ENCODE results near the gene WDR18. TPM values are rescaled to one million over a fixed set of nuclear protein-coding genes. Genes with fewer than 3 reads are reported as not detected.

WDR18 gene
- total RNA-seq, 2 donors from 2014 or later: 18.2 to 42.8 TPM

DNA sequence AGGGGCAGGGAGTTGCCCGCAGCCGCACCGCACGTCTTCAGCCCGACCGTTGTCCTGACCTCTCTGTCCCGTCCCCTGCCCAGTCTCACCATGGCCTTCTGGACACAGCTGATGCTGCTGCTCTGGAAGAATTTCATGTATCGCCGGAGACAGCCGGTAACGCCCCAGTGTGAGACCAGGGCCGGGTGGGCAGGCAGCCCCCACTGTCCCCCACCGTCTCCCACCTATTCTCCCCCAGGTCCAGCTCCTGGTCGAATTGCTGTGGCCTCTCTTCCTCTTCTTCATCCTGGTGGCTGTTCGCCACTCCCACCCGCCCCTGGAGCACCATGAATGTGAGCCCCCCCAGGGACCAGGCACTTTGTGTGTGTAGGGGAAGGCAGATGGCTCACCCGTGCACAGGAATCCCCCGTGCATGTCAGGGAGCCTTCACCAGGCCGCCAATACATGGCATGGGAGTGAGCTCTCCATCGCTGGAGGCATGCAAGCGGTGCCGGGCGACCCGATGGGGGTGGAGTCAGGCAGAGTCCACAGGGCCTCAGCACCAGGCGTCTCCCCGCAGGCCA lies 57.2 kb downstream of the WDR18 start:
- no peaks in the 10 kb centered on the region for H3K27me3 Mint-ChIP-seq
- peak overlapping the region; percentile 97 for H3K4me3 Mint-ChIP-seq
- H3K36me3 Mint-ChIP-seq (ENCODE audit: low read depth): peaks cover 2% of the 10 kb centered on the region
- H3K27ac Mint-ChIP-seq: peak overlapping the region; percentile 97
- peaks cover 31% of the 10 kb centered on the region for H3K4me1 Mint-ChIP-seq
- no peak for ATAC-seq
- no peaks in the 10 kb centered on the region for H3K9me3 ChIP-seq (ENCODE audit: control insufficient read depth, low read length, poor library complexity, severe bottlenecking)
- DNase-seq: peak in 1 of 3 donors; percentile 8

DNA sequence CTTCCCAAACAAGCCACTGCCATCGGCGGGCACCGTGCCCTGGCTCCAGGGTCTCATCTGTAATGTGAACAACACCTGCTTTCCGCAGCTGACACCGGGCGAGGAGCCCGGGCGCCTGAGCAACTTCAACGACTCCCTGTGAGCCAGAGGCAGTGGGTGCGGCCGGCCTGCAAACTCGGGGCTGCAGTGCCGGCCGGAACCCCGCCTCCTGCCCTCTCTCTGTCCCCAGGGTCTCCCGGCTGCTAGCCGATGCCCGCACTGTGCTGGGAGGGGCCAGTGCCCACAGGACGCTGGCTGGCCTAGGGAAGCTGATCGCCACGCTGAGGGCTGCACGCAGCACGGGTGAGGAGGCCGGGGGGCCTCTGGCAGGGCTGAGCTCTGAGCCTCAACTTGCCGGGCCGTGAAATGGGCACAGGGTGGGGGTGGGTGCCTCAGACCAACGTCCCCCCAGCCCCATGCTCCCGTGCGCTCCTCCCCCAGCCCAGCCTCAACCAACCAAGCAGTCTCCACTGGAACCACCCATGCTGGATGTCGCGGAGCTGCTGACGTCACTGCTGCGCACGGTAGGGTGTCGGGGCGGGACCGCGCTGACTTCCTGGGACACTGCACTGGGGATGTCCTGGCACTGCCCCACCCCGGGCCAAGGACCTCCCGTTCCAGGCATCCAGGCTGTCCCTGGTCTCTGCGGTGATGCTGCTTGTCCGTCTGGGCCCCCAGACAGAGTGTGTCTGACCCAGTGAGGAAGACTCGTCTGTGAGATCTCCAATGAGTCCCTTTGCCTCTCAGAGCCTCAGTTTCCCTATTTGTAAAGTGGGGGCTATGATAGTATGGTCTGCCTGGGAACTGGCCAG lies 57.9 kb downstream of the WDR18 start:
- Mint-ChIP-seq H3K27ac (peak overlapping the region; percentile 97), H3K4me1 (peaks cover 28% of the 10 kb centered on the region), H3K27me3 (no peaks in the 10 kb centered on the region), H3K4me3 (peak overlapping the region; percentile 97), H3K36me3 (ENCODE audit: low read depth) (no peaks in the 10 kb centered on the region)
- ATAC-seq (no peak), DNase-seq (no peak)
- no peaks in the 10 kb centered on the region for H3K9me3 ChIP-seq (ENCODE audit: control insufficient read depth, low read length, poor library complexity, severe bottlenecking)

DNA sequence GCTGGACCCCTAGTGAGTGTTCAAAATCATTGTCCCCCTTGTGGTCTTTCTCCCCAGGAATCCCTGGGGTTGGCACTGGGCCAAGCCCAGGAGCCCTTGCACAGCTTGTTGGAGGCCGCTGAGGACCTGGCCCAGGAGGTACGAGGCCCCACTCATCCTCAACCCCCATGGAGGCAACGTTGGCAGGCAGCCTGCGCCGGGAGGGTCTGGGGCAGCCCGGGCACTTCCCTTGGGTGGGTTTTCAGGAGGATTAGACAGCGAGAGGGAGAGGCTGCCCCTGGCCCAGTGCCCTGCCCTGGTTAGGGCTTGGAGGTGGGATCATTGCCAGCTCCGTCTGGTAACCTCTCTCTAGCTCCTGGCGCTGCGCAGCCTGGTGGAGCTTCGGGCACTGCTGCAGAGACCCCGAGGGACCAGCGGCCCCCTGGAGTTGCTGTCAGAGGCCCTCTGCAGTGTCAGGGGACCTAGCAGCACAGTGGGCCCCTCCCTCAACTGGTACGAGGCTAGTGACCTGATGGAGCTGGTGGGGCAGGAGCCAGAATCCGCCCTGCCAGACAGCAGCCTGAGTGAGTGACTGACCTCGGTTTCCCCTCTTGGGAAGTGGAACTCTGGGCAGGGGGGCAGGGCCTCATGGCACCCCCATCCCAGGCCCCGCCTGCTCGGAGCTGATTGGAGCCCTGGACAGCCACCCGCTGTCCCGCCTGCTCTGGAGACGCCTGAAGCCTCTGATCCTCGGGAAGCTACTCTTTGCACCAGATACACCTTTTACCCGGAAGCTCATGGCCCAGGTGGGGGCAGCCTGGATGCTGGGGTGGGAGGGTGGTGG lies 58.8 kb downstream of the WDR18 start:
- no peaks in the 10 kb centered on the region for H3K9me3 ChIP-seq (ENCODE audit: control insufficient read depth, low read length, poor library complexity, severe bottlenecking)
- H3K4me1 Mint-ChIP-seq: peaks cover 23% of the 10 kb centered on the region
- no peak for DNase-seq
- H3K4me3 Mint-ChIP-seq: peak overlapping the region; percentile 65
- no peaks in the 10 kb centered on the region for H3K36me3 Mint-ChIP-seq (ENCODE audit: low read depth)
- H3K27ac Mint-ChIP-seq: peak overlapping the region; percentile 19
- no peaks in the 10 kb centered on the region for H3K27me3 Mint-ChIP-seq
- ATAC-seq: no peak

Other genes with a start within 250 kb of the WDR18 start
- not detected for gene MISP, start 233.2 kb upstream of the WDR18 start, total RNA-seq
- gene PTBP1, start 186.9 kb upstream of the WDR18 start, total RNA-seq: 100 to 1,000 TPM; 334 to 341 TPM
- not detected for gene PLPPR3, start 162.4 kb upstream of the WDR18 start, total RNA-seq
- 1 to 10 TPM in 1 of 2 donors, under 1 TPM in 1; 0.90 to 1.2 TPM for gene AZU1, start 156.5 kb upstream of the WDR18 start, total RNA-seq
- gene PRTN3, start 143.3 kb upstream of the WDR18 start, total RNA-seq: not detected
- not detected for gene ELANE, start 132.0 kb upstream of the WDR18 start, total RNA-seq
- gene CFD, start 124.7 kb upstream of the WDR18 start, total RNA-seq: 1 to 10 TPM; 1.9 to 5.3 TPM
- gene MED16, start 91.2 kb upstream of the WDR18 start, total RNA-seq: 10 to 100 TPM; 59.6 to 71.3 TPM
- not detected for gene RNU6-9, start 90.9 kb upstream of the WDR18 start, total RNA-seq
- gene R3HDM4, start 71.1 kb upstream of the WDR18 start, total RNA-seq: 100 to 1,000 TPM; 233 to 243 TPM
- under 1 TPM; 0.94 to 0.99 TPM for gene KISS1R, start 67.0 kb upstream of the WDR18 start, total RNA-seq
- gene ARID3A, start 58.3 kb upstream of the WDR18 start, total RNA-seq: 10 to 100 TPM in 1 of 2 donors, 1 to 10 TPM in 1; 8.1 to 11.8 TPM
- 1 to 10 TPM in 1 of 2 donors, not detected in 1; 1.8 TPM for gene GRIN3B, start 16.1 kb downstream of the WDR18 start, total RNA-seq
- 100 to 1,000 TPM; 270 to 318 TPM for gene TMEM259, start 36.8 kb downstream of the WDR18 start, total RNA-seq
- not detected for gene RNU6-2, start 37.2 kb downstream of the WDR18 start, total RNA-seq
- gene CNN2, start 42.3 kb downstream of the WDR18 start, total RNA-seq: 100 to 1,000 TPM; 263 to 301 TPM
- 100 to 1,000 TPM; 107 to 112 TPM for gene ABCA7, start 55.8 kb downstream of the WDR18 start, total RNA-seq
- 100 to 1,000 TPM; 603 to 646 TPM for gene ARHGAP45, start 82.8 kb downstream of the WDR18 start, total RNA-seq
- 10 to 100 TPM; 63.8 to 81.4 TPM for gene POLR2E, start 111.0 kb downstream of the WDR18 start, total RNA-seq
- 100 to 1,000 TPM; 184 to 187 TPM for gene GPX4, start 119.6 kb downstream of the WDR18 start, total RNA-seq
- 100 to 1,000 TPM in 1 of 2 donors, 10 to 100 TPM in 1; 85.4 to 106 TPM for gene SBNO2, start 189.9 kb downstream of the WDR18 start, total RNA-seq
- 10 to 100 TPM; 70.0 to 70.4 TPM for gene STK11, start 221.4 kb downstream of the WDR18 start, total RNA-seq